Endothelial cell of umbilical vein (primary cell): ENCODE data around the gene MAPRE2.

ENCODE experiments used
- EZH2 ChIP-seq: IDR thresholded peaks from 2 replicates; pipeline ENCODE4 v1.6.1; 2012; ENCODE audit warnings: borderline replicate concordance, low read depth, mild to moderate bottlenecking, moderate library complexity, low read length, inconsistent platforms; ENCODE audit not compliant: severe bottlenecking
- FOS ChIP-seq: IDR thresholded peaks from 2 replicates; pipeline ENCODE4 v1.6.1; 2011; ENCODE audit warnings: mild to moderate bottlenecking, low read length, moderate library complexity, borderline replicate concordance; ENCODE audit not compliant: insufficient read depth
- GATA2 ChIP-seq: IDR thresholded peaks from 2 replicates; pipeline ENCODE4 v1.7.0; 2011; ENCODE audit warnings: low read depth, mild to moderate bottlenecking, moderate library complexity, mixed read lengths, low read length; ENCODE audit not compliant: insufficient read length, insufficient read depth
- JUN ChIP-seq: IDR thresholded peaks from 2 replicates; pipeline ENCODE4 v1.6.1; 2011; ENCODE audit warnings: borderline replicate concordance, low read depth; ENCODE audit not compliant: insufficient read length, insufficient read depth
- MAX ChIP-seq: IDR thresholded peaks from 2 replicates; pipeline ENCODE4 v1.6.1; 2011; ENCODE audit not compliant: insufficient read depth, insufficient read length
- MYC ChIP-seq: IDR thresholded peaks from one replicate; pipeline ENCODE4 v1.6.1; 2011; ENCODE audit warnings: mild to moderate bottlenecking, low read depth, low read length
- POLR2A ChIP-seq: IDR thresholded peaks from 2 replicates; pipeline ENCODE4 v1.6.1; 2012; ENCODE audit warnings: low read depth, mild to moderate bottlenecking, control low read depth, low read length
- POLR2AphosphoS5 ChIP-seq: IDR thresholded peaks from 2 replicates; pipeline ENCODE4 v1.6.1; 2012; ENCODE audit warnings: low read depth, mild to moderate bottlenecking, control low read depth, low read length, moderate library complexity; ENCODE audit not compliant: insufficient read depth
- TF ChIP-seq, protein P1 (sequence below), 2 donors: IDR thresholded peaks; 1 replicate in 1 of 2; 2 replicates in 1 of 2; pipeline ENCODE4 v1.5.1; 2011; ENCODE audit warnings: low read length in 2 of 2, mild to moderate bottlenecking in 2 of 2, moderate library complexity in 2 of 2, control low read depth in 1 of 2, inconsistent platforms in 1 of 2, low read depth in 1 of 2; ENCODE audit not compliant: insufficient read depth in 1 of 2; ENCODE audit errors: extremely low read depth in 1 of 2

DNA sequence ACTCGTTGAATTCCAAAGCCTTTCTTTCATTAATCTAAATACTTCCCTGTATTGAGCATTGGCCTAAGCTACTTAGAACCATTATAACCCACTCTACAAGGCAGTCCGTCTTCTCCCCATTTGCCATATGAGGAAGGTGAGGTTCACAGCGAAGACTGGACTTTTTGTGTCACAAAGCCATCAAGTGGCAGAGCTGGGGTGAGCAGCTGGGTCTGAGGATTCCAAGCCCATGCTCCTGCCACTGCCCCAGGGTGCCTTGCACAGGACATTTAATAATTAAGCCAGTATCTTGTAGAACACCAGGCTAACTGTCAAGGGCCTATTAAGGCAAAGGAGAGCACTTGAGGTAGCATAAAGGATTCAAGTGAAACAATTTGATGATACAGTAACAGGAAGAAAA is 130.8 kb downstream of the MAPRE2 start:
- TF ChIP-seq, protein P1, sequence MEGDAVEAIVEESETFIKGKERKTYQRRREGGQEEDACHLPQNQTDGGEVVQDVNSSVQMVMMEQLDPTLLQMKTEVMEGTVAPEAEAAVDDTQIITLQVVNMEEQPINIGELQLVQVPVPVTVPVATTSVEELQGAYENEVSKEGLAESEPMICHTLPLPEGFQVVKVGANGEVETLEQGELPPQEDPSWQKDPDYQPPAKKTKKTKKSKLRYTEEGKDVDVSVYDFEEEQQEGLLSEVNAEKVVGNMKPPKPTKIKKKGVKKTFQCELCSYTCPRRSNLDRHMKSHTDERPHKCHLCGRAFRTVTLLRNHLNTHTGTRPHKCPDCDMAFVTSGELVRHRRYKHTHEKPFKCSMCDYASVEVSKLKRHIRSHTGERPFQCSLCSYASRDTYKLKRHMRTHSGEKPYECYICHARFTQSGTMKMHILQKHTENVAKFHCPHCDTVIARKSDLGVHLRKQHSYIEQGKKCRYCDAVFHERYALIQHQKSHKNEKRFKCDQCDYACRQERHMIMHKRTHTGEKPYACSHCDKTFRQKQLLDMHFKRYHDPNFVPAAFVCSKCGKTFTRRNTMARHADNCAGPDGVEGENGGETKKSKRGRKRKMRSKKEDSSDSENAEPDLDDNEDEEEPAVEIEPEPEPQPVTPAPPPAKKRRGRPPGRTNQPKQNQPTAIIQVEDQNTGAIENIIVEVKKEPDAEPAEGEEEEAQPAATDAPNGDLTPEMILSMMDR (IDR thresholded peaks at IDR 0.05; ENCODE audit: extremely low read depth in 1 of 2, insufficient read depth in 1 of 2, low read depth in 1 of 2, low read length in 2 of 2): no peak
- TF ChIP-seq EZH2 (no peak), POLR2AphosphoS5 (no peak), POLR2A (no peak), MAX (no peak), FOS (no peak), JUN (no peak), MYC (no peak), GATA2 (no peak)
